Activated CD8-positive, alpha-beta memory T cell treated with anti-CD3 and anti-CD28 coated beads, Interleukin-2, amount 50 U/mL, for 1 hour (primary cell): ENCODE measurements around the gene UNC5A.

Experiments used
- DNase-seq: peaks from one replicate; pipeline ENCODE4 v3.0.0-alpha.2; 2020; ENCODE audit errors: extremely low read depth

The UNC5A gene

DNA sequence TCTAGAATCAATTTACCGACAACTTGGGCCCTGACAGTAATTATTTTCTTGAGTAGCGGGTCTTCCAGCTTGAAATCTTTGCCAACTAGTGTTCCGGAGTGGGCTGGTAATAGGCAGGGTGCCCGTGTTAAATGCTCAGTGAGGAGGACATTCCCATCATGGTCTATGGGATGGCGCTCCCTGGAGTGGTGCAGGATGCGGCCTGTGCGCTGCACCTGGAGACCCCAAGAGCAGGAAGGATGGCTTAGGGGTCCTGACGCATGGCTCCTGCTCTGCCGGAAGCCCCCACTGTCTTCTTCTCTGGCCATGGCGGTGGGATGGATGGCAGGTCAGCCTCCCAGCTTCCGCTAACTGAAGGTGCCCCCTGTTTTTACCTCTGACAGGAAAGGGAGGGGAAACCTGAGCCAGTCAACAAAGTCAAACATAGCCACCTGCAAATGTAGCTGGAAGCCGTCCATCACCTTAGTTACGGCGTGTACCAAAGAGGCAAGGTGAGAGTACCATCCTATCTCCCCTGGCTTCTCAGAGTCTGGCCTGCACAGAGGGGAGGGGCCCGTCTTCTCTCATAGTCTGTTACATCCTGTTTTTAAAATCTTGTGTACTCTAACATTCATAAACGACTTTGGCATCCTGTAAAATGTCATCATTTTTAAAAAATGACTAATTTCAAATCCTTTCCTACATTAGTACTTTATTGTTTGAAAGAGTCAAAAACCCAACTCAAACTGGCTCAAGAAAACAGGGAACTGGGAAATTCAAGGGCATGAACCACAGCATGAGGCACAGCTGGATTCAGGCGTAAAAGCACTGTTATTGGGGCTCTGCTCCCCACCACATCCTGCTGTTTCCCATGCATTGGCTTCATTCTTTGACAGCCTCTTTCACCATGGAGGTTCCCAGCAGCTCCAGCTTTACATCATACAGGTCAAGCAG, 28.5 kb upstream of the UNC5A start:
- no peak for DNase-seq

DNA sequence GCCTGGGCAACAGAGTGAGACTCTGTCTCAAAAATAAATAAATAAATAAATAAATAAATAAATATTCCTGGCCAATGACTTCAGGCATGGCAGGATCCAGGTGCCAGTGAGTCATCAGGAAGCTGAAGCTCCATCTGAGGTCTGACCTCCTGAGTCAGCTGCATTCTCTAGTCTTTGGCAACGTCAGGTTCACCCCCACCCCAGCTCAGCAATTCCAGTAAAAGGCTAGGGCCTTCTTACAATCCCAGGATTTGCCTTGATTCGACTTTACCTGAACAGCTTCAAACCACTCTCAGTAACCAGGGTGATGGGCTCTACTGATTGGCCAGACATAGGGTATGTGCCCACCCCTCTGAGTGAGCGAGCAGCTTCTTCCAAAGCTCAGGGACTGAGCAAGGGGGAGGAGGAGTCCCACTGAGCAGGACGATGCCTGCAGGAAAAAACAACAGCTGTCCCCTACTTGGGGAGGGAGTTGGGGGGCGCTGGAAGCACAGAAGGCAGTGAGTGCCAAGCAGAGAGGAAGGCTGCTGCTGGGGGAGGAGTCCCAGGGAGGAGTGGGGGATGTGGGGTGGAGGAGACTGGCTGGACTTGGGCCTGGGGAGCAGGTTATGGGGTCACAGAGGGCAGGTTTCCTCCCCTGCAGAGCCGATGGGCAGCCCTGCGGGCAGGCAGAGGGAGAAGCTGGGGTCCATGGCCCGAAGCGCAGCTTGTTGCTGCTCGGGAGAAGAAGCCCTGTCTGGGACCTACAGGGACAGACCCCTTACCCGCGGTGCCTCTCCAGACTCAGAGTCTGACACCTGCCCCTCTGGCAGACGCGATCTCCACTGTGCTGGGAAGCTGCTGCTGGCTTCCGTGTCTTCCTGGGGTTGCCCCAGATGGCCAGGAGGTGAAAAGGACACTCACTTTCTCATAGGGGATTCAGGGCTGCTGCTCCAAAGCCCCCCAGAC, 25.9 kb upstream of the UNC5A start:
- DNase-seq = no peak

DNA sequence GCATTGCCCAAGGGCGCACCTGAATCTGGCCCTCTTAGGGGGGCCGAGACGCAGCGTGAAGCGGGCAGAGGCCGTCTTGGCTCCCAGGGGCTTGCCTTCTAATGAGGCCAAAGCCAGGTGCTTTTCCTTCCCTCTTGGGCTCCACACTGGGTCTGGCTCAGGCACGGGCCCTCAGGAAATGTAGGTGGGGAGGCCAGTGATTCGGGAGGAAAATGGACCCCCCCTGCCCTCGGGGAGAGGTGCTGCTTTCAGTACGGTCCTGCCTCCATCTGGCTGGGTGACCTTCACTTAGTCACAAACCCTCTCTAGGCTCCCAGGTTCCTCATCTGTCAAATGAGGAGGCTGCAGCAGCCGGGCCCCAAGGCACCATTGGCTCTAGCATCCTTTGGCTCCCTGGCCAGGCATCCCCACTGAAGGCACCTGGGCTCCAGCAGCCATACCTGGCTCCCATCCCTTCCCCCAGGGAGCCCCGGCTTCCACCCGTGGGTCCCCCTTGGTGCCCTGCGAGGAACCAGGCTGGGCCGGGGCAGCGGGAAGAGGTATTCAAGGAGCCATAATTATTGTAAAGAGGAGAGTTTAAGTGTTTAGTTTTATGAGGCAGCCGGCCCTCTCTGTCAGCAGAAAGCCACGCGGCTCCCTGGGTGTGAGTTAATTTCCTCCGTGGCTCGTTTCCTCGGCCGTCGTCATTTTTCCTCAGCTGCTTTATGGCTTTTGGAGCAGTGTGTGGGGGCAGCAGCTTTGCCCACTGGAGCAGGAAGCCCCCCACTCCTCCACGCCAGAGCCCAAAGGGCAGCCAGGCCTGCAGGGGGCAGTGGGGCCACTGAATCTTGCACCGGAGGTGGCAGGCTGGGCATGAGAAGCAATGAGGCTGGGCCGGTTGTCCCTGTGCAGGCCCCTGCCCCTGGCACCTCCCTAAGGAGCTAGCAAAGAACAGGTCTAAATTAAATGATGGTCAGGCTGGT, 24.9 kb upstream of the UNC5A start:
- DNase-seq = no peak

- no peak for DNase-seq
Observed at GRCh38 chr5:176787676-176788075, 22.7 kb upstream of the UNC5A start.

GRCh38 chr5:176788091-176788490, 22.3 kb upstream of the UNC5A start:
- no peak for DNase-seq

DNA sequence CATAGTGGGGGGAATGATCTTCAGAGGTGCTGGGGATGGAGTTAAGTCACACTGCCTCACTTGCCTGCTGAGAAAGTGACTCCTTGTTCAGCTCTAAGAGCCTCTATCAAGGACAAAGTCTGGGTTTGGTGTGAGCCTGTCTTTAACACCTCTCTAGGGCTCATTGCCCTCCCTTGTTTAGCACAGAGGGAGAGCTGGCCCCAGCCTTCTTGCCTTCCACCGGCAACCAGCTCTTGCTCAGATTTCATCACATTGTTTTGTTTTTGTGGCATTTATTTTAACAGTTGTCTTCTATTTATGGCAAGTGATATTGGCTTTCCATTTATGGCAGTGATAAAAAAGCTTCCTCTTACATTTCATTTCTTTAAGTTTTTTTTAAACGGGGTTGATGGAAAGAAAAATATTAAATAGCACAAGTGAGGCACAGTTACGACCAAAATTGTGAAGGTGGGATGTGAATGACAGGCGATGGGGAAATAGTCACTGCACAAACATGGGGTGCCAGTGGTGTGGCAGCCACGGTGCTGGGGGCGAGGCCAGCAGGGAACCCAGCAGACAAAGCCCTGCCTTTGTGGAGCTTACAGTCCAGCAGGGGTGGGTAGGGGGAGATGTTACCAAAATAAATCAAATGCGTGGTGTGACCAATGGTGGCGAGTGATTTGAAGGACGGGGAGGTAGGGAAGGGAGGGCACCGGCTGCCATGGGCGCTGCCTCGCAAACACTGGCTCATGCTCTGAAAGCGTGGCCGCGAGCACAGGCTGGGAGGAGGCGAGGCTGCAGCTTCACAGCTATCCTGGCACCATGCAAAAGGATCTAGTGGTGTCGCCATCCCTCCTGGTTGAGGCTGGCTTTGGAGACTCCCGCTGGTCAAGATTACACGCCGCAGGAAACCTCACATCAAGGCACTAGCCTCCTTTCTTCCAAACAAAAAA, 21.2 kb upstream of the UNC5A start:
- DNase-seq = no peak

- DNase-seq = no peak
Observed at GRCh38 chr5:176789873-176790615, 20.3 kb upstream of the UNC5A start.

- DNase-seq = no peak
Observed at GRCh38 chr5:176790941-176791340, 19.4 kb upstream of the UNC5A start.

- no peak for DNase-seq
Observed at GRCh38 chr5:176792655-176793342, 17.6 kb upstream of the UNC5A start.

DNA sequence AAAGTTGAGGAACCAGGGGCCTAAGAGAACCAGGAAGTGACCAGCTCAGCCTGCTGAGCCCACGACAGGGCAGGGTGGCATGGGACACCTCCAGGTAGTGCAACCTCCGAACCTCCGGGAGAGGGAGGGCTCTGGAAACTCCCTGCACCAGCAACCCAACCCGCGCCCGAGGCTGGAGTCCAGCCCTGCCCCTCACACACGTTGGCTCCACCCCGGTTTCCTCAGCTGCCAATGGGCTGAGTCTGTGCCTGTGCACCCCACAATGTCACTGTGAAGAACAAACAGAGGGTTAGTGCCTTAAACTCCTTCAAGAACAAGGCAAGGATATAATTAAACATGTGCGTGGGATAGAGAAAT, 17.0 kb upstream of the UNC5A start:
- no peak for DNase-seq

GRCh38 chr5:176793736-176794135, 16.6 kb upstream of the UNC5A start:
- DNase-seq = no peak

DNA sequence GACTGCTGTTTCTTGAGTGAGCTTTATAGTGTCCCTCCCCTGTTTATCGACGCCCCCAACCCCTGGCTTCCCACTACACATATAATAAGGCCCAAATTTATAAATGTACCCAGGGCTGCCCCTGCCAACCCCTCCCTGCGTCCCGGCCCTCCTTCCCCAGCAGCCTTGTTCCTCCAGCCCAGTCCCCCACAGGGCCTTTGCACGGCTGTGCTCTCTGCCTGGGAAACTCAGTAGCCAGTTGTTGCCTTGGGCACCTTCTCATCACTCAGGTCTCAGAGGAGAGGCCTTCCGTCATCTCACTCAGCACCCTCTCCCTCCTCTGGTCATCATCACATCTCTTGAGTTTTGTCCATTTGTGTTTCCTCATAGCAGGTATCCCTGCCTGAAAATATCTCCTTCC, 15.8 kb upstream of the UNC5A start:
- DNase-seq = no peak

DNA sequence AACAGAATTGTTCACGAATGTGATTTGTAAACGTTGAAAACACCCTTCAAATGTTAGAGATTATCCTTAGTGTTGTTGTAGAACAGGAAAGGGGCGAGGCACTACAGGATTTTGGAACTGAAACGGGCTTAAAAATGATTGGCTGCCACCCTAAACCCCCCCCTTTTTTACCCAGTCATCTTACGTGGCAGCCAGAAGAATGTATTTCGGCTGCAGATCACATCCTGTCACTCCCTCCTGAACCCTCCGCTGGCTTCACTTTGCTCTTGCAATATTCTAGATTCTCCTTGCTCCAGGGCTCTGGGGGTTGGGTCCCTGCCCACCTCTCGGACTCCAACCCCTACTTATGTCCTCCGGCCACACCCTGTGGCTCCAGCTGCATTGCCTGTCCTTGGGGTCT, 13.9 kb upstream of the UNC5A start:
- DNase-seq = no peak

DNA sequence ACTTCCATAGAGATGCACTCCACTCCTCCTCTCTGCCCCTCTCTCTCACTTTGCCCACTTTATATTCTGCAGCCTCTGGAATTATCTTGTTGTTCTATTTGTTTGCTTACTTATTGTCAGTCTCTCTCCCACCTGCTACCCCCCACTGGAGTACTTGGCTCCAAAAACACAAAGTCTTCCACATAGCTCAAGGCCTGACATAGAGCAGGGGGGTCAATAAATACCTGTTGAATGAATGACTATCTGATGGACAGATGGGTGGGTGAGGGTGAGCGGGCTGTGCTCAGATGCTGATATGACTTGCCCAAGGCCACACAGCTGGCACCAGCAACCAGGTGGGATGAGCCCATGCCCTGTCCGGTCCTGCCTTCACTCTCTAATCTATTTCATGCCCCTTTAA, 13.4 kb upstream of the UNC5A start:
- no peak for DNase-seq

GRCh38 chr5:176797456-176798050, 12.8 kb upstream of the UNC5A start:
- no peak for DNase-seq

- no peak for DNase-seq
Observed at GRCh38 chr5:176798086-176798876, 12.1 kb upstream of the UNC5A start.

DNA sequence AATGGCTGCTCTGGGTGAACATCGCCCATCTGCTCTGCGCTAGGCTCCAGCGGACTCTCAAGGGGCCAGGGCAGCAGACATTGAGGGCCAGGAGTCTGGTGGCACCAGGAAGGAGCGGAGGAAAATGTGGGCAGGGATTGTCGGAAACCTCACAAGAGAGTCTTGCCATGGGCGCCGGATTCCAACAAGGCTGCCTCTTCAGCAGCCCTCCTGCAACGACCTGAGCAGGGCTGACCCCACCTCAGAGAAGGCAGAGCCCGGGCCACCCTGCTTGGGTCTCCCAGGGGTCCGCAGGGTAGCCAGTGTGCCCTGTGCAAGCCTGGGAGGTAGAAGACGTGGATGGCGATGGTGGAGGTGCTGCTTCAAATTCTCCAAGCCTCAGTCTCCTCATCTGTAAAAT, 11.4 kb upstream of the UNC5A start:
- DNase-seq = no peak

DNA sequence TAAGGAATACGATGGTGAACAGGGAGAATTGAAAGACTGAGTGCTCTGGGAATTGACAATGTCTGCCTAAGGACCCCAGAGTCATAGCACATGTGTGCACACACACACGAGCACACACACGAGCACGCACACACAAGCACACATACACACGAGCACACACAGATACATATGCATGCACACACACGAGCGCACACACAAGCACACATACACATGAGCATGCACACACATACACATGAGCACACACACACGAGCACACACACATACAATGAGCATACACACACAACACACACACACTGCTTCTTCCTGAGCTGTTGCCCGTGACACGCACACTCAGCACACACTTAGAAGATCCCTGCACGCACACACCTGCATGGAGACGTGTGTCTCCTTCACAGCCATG, 10.9 kb upstream of the UNC5A start:
- no peak for DNase-seq
